ENCODE data around the gene NR1I3.
A peak's percentile ranks its signal among the peaks of the same experiment; 100 is the strongest.

Gene NR1I3

DNA sequence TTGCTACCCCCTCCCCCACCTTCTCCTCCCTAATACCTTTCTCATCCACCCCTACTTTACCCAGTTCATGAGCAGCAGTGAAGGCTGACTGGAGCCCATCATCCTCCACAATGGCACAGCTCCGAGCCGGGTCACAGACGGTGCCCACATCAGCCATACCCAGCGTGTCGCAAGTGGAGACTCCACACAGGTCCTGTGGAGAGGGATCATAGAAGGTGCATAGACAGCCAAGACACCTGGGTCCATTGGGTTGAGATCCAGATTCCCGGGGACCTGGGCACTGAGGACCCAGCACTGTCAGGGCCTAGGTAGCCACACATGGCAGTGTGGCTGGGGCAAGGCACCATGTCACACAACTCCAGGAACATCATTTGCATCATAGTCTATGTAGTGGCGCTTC lies 41.9 kb downstream of the NR1I3 start:
- DNase-seq (ENCODE audit: low spot score): no peak

GRCh38 chr1:161195171-161195570 lies 42.8 kb downstream of the NR1I3 start:
- no peak for DNase-seq (ENCODE audit: low spot score)

GRCh38 chr1:161193561-161194235 lies 44.3 kb downstream of the NR1I3 start:
- peak; percentile 91 for DNase-seq (ENCODE audit: low spot score)

DNA sequence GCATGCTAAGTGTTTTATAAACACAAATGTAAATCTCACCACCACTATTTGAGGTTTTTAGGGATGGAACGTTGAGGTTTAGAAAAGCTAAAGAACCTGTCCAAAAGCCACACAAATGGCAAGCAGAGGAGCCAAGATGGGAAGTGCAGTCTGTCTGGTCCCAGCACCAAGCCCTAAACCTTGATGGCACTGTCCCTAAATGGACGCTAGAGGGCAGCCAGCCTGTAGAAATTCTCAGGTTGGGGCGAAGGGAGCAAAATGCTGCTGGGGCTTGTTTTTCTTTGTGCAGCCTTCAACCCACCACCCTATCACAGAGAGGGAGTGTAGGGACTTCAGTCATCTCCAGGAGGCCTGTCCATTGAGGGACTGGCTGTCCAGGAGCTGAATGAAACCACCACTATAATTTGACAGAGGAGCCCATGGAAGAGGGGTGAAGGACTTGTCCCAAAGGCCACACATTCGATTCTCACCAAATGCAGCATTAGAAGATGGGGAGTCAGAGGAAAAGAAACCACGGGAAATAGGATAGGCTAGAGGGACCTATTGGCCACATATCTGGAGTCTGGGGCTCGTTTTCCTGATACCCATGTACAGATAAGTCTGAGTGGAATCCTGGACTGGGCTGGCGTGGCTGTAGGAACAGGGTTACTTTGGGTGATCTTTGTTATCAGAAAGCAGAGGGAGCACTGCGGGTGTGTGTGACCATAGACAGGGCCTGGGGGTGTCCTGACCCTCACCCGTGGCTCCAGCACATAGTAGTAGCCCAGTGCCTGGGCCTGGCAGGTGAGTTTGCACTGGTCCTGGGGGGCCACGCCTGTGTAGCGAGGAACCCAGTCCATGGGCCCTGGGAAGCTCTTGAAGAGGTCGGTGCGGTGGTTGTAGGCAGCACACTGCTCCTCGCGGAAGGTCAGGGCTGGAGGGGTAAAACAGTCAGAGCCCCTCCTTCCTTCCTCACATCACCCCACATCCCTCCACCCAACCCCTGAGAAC lies 45.2 kb downstream of the NR1I3 start:
- peak; percentile 81 for DNase-seq (ENCODE audit: low spot score)

DNA sequence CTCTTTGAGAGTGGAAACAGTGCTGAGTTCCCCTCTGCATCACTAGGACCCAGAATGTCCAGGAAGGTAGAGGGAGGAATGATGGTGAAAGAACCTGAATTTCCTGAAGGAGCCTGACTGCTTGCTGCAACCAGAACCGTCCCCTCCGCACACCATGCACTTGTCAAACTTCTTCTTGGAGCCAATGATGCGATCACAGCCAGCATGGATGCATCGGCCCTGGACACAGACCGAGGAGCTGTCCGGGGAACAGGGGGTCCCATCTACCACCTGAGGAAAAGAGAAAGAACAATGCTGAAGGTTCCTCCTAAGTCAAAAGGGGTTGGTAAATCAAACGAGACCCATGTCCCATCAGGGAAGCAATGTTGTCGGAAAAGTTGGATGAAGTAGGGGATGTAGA lies 46.0 kb downstream of the NR1I3 start:
- DNase-seq (ENCODE audit: low spot score): no peak

DNA sequence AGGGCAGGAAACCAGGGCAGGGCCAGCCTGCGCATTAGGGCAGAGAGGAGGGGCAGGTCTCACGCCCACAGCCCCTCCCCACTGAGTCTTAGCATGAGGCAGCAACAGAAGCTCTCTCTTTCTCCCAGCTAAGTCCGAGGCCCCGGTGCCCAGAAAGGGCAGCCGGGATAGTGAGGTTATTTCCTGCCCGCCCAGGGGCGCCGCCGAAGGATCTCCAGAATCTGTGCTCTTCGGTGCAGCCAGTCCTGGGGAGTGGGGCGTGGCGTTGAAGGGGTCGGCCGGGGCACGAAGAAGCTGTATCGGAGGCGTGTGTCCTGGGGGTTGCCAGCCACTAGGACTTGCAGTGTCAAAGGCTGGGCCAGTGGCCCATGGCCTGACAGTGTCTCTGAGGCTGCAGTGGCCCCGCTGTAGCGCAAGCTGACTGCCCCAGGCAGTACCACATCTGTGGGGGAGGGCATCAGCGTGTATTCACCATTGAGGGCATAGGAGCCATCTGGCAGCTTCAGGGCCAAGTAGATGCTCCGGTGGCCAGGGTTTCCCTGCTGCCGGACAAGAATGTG lies 47.0 kb downstream of the NR1I3 start:
- no peak for DNase-seq (ENCODE audit: low spot score)

- no peak for DNase-seq (ENCODE audit: low spot score)
Observed at GRCh38 chr1:161189036-161189435, 49.0 kb downstream of the NR1I3 start.

DNA sequence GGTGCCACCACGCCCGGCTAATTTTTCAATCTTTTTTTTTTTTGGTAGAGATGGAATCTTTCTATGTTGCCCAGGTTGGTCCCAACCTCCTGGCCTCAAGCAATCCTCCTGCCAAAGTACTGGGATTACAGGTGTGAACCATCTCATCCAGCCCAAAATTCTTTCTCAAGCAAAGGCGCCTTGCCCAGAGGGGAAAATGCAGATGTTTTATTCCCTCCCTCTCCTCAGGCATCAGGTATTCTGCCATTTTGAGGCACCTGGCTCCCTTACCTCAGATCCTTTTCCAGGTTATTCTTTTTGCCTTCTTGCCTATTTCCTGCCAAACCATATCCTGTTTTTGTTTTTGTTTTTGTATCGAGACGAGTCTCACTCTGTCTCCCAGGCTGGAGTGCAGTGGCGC lies 49.6 kb downstream of the NR1I3 start:
- DNase-seq (ENCODE audit: low spot score): no peak

DNA sequence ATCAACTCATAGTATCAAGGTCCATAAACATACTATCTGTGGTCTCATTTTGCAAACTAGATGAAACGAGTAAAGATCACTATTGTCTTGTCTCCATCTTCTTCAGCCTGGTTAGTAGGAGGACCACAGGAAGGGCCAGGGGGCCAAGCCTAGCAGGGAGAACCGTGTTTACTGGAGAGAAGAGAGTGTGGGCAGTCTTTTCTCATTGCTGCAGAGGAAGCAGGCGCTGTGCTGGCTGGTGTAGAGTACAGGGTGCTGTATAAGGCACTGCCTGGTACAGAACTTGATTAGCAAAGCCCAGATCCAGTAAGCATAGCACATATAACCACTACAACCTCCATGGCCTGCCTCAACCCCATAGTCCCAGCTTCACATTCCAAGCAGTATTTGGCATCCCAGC lies 50.7 kb downstream of the NR1I3 start:
- DNase-seq (ENCODE audit: low spot score): no peak

GRCh38 chr1:161185732-161186311 lies 52.2 kb downstream of the NR1I3 start:
- DNase-seq (ENCODE audit: low spot score): no peak

- peak; percentile 77 for DNase-seq (ENCODE audit: low spot score)
Observed at GRCh38 chr1:161185282-161185682, 52.7 kb downstream of the NR1I3 start.

- DNase-seq (ENCODE audit: low spot score): no peak
Observed at GRCh38 chr1:161182214-161182613, 55.8 kb downstream of the NR1I3 start.

- DNase-seq (ENCODE audit: low spot score): no peak
Observed at GRCh38 chr1:161180639-161181038, 57.4 kb downstream of the NR1I3 start.

- no peak for DNase-seq (ENCODE audit: low spot score)
Observed at GRCh38 chr1:161179698-161180097, 58.3 kb downstream of the NR1I3 start.
